H1 (cell line): Measurements from ENCODE around the gene AFG1L. TPM values are rescaled to one million over a fixed set of nuclear protein-coding genes. Genes with fewer than 3 reads are reported as not detected.

Experiments used
- CTCF ChIA-PET: fragments of 300-600 bp; sonication (Branson Sonifier 250); formaldehyde crosslinking; loops from one replicate; lab custom pipeline; 2021; ENCODE audit not compliant: partially characterized antibody; lab: Charles Lee
- POLR2A ChIA-PET: fragments of 300-600 bp; sonication (Branson Sonifier 250); formaldehyde crosslinking; loops from one replicate; lab custom pipeline; 2021; ENCODE audit warnings: inconsistent platforms; ENCODE audit not compliant: partially characterized antibody; lab: Charles Lee
- DNase-seq, 2 experiments: peaks; one replicate each; pipeline versions ENCODE4 v3.0.0 to v3.0.0-alpha.2; 2010 to 2022; ENCODE audit warnings: low spot score in 2 of 2, low read depth in 1 of 2, mixed read lengths in 1 of 2
- FAIRE-seq: peaks from 2 replicates; lab custom pipeline; 2011; peaks lifted over from hg19 to GRCh38; lab: Jason Lieb, UNC
- H2AFZ ChIP-seq: 2 replicates; pipeline ENCODE4 v1.8.1; 2012; ENCODE audit warnings: low read length, inconsistent platforms
- H2AK5ac ChIP-seq: 2 replicates; pipeline ENCODE4 v1.6.1; 2013; ENCODE audit warnings: low read depth, low read length
- H2BK120ac ChIP-seq: replicated peaks from 2 replicates; pipeline ENCODE3; 2013; ENCODE audit warnings: low read depth, low read length, inconsistent platforms
- H2BK12ac ChIP-seq: 2 replicates; pipeline ENCODE4 v1.6.1; 2013; ENCODE audit warnings: low read depth, low read length
- H2BK15ac ChIP-seq: 2 replicates; pipeline ENCODE4 v1.6.1; 2013; ENCODE audit warnings: low read length
- H2BK20ac ChIP-seq: 2 replicates; pipeline ENCODE4 v1.6.1; 2013; ENCODE audit warnings: low read length
- H2BK5ac ChIP-seq: 2 replicates; pipeline ENCODE4 v1.6.1; 2013; ENCODE audit warnings: low read depth, low read length
- H3K14ac ChIP-seq: 2 replicates; pipeline ENCODE4 v1.6.1; 2013; ENCODE audit warnings: inconsistent platforms; ENCODE audit not compliant: insufficient read length
- H3K18ac ChIP-seq: 2 replicates; pipeline ENCODE4 v1.6.1; 2013; ENCODE audit warnings: low read length; ENCODE audit errors: extremely low read depth
- H3K23ac ChIP-seq: 2 replicates; pipeline ENCODE4 v1.6.1; 2013; ENCODE audit warnings: inconsistent platforms; ENCODE audit not compliant: insufficient read length
- H3K23me2 ChIP-seq: 2 replicates; pipeline ENCODE4 v1.6.1; 2013; ENCODE audit warnings: low read depth, low read length
- H3K27ac ChIP-seq: 2 replicates; pipeline ENCODE4 v1.6.1; 2011; ENCODE audit warnings: low read depth, low read length, inconsistent platforms
- H3K27me3 ChIP-seq, 4 experiments: replicated peaks in 1 of 4; 1 replicate in 1 of 4; 2 replicates in 3 of 4; pipeline versions ENCODE4 v1.6.1 to v1.8.1; 2011 to 2013; ENCODE audit warnings: low read length in 3 of 4, mild to moderate bottlenecking in 3 of 4, inconsistent platforms in 2 of 4, mixed read lengths in 2 of 4, moderate library complexity in 1 of 4; ENCODE audit not compliant: control insufficient read depth in 3 of 4, insufficient read depth in 3 of 4; ENCODE audit errors: extremely low read depth in 1 of 4
- H3K36me3 ChIP-seq, 4 experiments: 2 replicates each; pipeline versions ENCODE4 v1.6.1 to v1.8.1; 2011 to 2013; ENCODE audit warnings: mild to moderate bottlenecking in 4 of 4, low read length in 3 of 4, moderate library complexity in 2 of 4, control low read depth in 1 of 4, inconsistent platforms in 1 of 4; ENCODE audit not compliant: insufficient read depth in 4 of 4, control insufficient read depth in 2 of 4
- H3K4ac ChIP-seq: replicated peaks from 2 replicates; pipeline ENCODE3; 2013; ENCODE audit warnings: low read length, low read depth, mixed read lengths, inconsistent platforms; ENCODE audit not compliant: insufficient read length
- H3K4me1 ChIP-seq, 4 experiments: replicated peaks in 1 of 4; 1 replicate in 1 of 4; 2 replicates in 3 of 4; pipeline versions ENCODE4 v1.6.1 to v1.8.1; 2011 to 2013; ENCODE audit warnings: low read length in 3 of 4, inconsistent platforms in 2 of 4, mixed read lengths in 1 of 4; ENCODE audit not compliant: insufficient read depth in 4 of 4, control insufficient read depth in 3 of 4
- H3K4me2 ChIP-seq, 2 experiments: 2 replicates each; pipeline versions ENCODE4 v1.6.1 to v1.8.1; 2011 to 2013; ENCODE audit warnings: low read depth in 2 of 2, low read length in 2 of 2, control low read depth in 1 of 2, inconsistent platforms in 1 of 2, mild to moderate bottlenecking in 1 of 2; ENCODE audit not compliant: insufficient read depth in 1 of 2
- H3K4me3 ChIP-seq, 4 experiments: fragments of 200-600, 300-600 bp in 1 of 4; sonication (generic), shearing (Covaris generic), sonication (Bioruptor Twin) in 1 of 4; 2 replicates each; pipeline versions ENCODE4 v1.5.1 to v1.8.1; 2011 to 2016; ENCODE audit warnings: low read length in 4 of 4, low read depth in 3 of 4, control low read depth in 2 of 4, inconsistent platforms in 2 of 4, mild to moderate bottlenecking in 2 of 4, mixed read lengths in 1 of 4, moderate library complexity in 1 of 4; ENCODE audit not compliant: insufficient read depth in 2 of 4; ENCODE audit errors: extremely low read depth in 1 of 4
- H3K56ac ChIP-seq: replicated peaks from 2 replicates; pipeline ENCODE3; 2013; ENCODE audit warnings: low read depth, mild to moderate bottlenecking, mixed read lengths, low read length, inconsistent platforms; ENCODE audit not compliant: insufficient read length
- H3K79me1 ChIP-seq: 2 replicates; pipeline ENCODE4 v1.6.1; 2013; ENCODE audit warnings: low read depth, low read length, control low read depth
- H3K79me2 ChIP-seq, 2 experiments: 2 replicates each; pipeline versions ENCODE4 v1.6.1 to v1.8.1; 2012 to 2013; ENCODE audit warnings: low read length in 2 of 2, mild to moderate bottlenecking in 2 of 2, inconsistent platforms in 1 of 2; ENCODE audit not compliant: insufficient read depth in 2 of 2, control insufficient read depth in 1 of 2
- H3K9ac ChIP-seq, 4 experiments: replicated peaks in 1 of 4; 1 replicate in 1 of 4; 2 replicates in 3 of 4; pipeline versions ENCODE4 v1.6.1 to v1.8.1; 2011 to 2013; ENCODE audit warnings: low read depth in 3 of 4, low read length in 3 of 4, control low read depth in 2 of 4, mild to moderate bottlenecking in 2 of 4, moderate library complexity in 2 of 4, inconsistent platforms in 1 of 4; ENCODE audit errors: extremely low read depth in 1 of 4
- H3K9me3 ChIP-seq, 2 experiments: 2 replicates each; pipeline versions ENCODE4 v1.6.1 to v1.8.1; 2012 to 2013; ENCODE audit warnings: mild to moderate bottlenecking in 2 of 2, moderate library complexity in 2 of 2, control low read depth in 1 of 2, inconsistent platforms in 1 of 2, low read depth in 1 of 2, low read length in 1 of 2, mixed read lengths in 1 of 2; ENCODE audit not compliant: insufficient read depth in 2 of 2
- H4K20me1 ChIP-seq, 2 experiments: replicated peaks in 1 of 2; 2 replicates each; pipeline versions ENCODE3 to v1.8.1; 2011 to 2013; ENCODE audit warnings: inconsistent platforms in 2 of 2, low read length in 2 of 2, mild to moderate bottlenecking in 1 of 2; ENCODE audit not compliant: insufficient read depth in 2 of 2, control insufficient read depth in 1 of 2
- H4K5ac ChIP-seq: 2 replicates; pipeline ENCODE4 v1.6.1; 2013; ENCODE audit warnings: low read length, low read depth, mixed read lengths, inconsistent platforms; ENCODE audit not compliant: insufficient read length
- H4K8ac ChIP-seq: 2 replicates; pipeline ENCODE4 v1.8.0; 2013; ENCODE audit warnings: mild to moderate bottlenecking, moderate library complexity, low read length, inconsistent platforms; ENCODE audit not compliant: insufficient read depth; ENCODE audit errors: extremely low read depth
- H4K91ac ChIP-seq: replicated peaks from 2 replicates; pipeline ENCODE3; 2013; ENCODE audit warnings: low read length, mixed read lengths, inconsistent platforms; ENCODE audit not compliant: insufficient read length
- BCL11A ChIP-seq, 2 experiments: IDR thresholded peaks; one replicate each; pipeline ENCODE4 v1.6.1; 2011; ENCODE audit warnings: low read depth in 2 of 2, low read length in 2 of 2, mild to moderate bottlenecking in 2 of 2
- CTBP2 ChIP-seq: IDR thresholded peaks from 2 replicates; pipeline ENCODE4 v1.7.0; 2011; ENCODE audit warnings: borderline replicate concordance, mild to moderate bottlenecking, moderate library complexity, mixed read lengths, low read length; ENCODE audit not compliant: insufficient read depth, insufficient read length
- PHF8 ChIP-seq: fragments of 200-600 bp; sonication (generic); conservative IDR thresholded peaks from 2 replicates; pipeline ENCODE4 v1.7.1; 2012; ENCODE audit warnings: low read depth, mild to moderate bottlenecking, inconsistent platforms, low read length, moderate library complexity
- SRF ChIP-seq: IDR thresholded peaks from 2 replicates; pipeline ENCODE4 v1.6.1; 2011; ENCODE audit warnings: mild to moderate bottlenecking, low read depth, low read length, moderate library complexity
- WGBS, 2 experiments: shearing (Covaris generic) in 1 of 2; methylation state at CpG; one replicate each; pipeline versions ENCODE4 v1.1.6 to v1.1.7; 2013 to 2015; ENCODE audit warnings: low lambda C conversion rate in 2 of 2, mixed read lengths in 2 of 2, inconsistent platforms in 1 of 2, low coverage in 1 of 2, missing lambda C conversion rate in 1 of 2; ENCODE audit not compliant: insufficient replicate concordance in 2 of 2, insufficient coverage in 1 of 2, insufficient read length in 1 of 2; ENCODE audit errors: extremely low coverage in 1 of 2, missing lambda C conversion rate in 1 of 2; 5-methylcytosine and 5-hydroxymethylcytosine counted together
- polyA plus RNA-seq, 7 experiments: library from polyadenylated mRNA; depleted of rRNA in 3 of 7; stranded (reverse) in 5 of 7; unstranded in 2 of 7; fragments of >200 nt in 5 of 7; fragments of 200-250 nt in 2 of 7; gene quantifications; 1 replicate in 5 of 7; 2 replicates in 1 of 7; 4 replicates in 1 of 7; pipeline versions ENCODE4 v1.2.1 to v1.2.3, GENCODE V29; 2011 to 2013; ENCODE audit warnings: missing spikeins in 2 of 7, mixed read lengths in 2 of 7
- total RNA-seq: library from RNA; stranded (reverse); fragmentation: NEBNext Ultra II Directional; extraction: Animal tissue kit (Norgen Biotek cat#: 25700); gene quantifications from 2 replicates; pipeline ENCODE4 v1.2.1, GENCODE V29; 2021

Gene AFG1L
- total and polyA plus RNA-seq, 2 of the 8 experiments (the other 6 are each of a cell fraction or from before 2014, with no cell fraction given): 0.98 to 5.7 TPM

DNA sequence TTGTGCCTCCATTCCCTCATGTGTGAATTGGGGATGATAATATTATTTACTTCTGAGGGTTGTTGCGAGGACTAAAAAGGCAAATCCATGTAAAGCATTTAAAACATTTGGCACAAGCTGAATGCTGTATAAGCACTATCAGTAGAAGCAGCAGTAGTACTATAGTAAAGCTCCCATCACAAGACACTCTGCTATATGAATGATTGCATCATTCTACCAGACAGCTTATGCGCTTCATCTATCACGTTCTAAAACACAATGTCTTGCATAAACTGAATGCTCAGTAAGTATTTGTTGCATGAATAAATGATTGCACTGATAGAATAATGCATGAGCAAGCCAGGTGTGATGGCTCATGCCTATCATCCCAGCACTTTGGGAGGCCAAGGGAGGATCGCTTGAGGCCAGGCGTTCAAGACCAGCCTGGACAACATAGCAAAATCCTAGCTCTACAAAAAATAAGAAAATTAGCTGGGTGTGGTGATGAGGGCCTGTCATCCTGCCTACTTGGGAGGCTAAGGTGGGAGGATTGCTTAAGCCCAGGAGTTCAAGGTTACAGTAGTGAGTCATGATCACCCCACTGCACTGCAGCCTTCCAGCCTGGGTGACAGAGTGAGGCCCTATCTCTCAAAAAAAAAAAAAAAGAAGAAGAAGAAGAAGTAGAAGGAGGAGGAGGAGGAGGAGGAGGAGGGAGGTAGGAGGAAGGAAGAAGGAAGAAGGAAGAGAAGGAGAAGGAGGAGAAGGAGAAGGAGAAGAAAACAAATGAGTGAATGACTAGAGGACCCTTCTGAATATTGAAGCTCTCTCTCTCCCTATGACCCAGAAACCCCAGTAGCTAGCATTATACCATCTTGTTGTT is 215.8 kb downstream of the AFG1L start:
- Histone ChIP-seq H3K9me3 (peaks cover 8 to 14% of the 10 kb centered on the region in 2 experiments; a peak in 3 of 4 replicates), H3K9ac (no peak overlapping the region), H3K79me1 (no peaks in the 10 kb centered on the region), H3K23me2 (no peaks in the 10 kb centered on the region), H4K91ac (no peak overlapping the region), H3K4ac (no peak overlapping the region), H3K14ac (no peak overlapping the region), H2BK12ac (no peak overlapping the region), H4K20me1 (no peaks in the 10 kb centered on the region), H3K79me2 (no peaks in the 10 kb centered on the region), H2AK5ac (no peak overlapping the region), H2BK20ac (no peak overlapping the region), H3K4me3 (no peak overlapping the region), H3K56ac (no peak overlapping the region), H2AFZ (no peak overlapping the region), H3K4me1 (no peaks in the 10 kb centered on the region; a peak in 1 of 7 replicates), H4K5ac (no peak overlapping the region), H2BK15ac (no peak overlapping the region)
- no peak for FAIRE-seq
- 91% methylated on average over 5 of the region's 5 CpGs; no CpG with 5 or more reads in 1 of the 2 experiments for whole genome bisulfite sequencing, 2 experiments
- no peak for DNase-seq
- ChIA-PET CTCF (interaction anchor here (1.0 to 2.7 kb wide), 4 partner anchors 11 to 19 kb away, joined by 3 to 7 read pairs (median 5); no protein-coding TSS in a partner anchor), POLR2A (no interaction called here)
- TF ChIP-seq PHF8 (no peak), CTBP2 (no peak), BCL11A (IDR thresholded peaks at IDR 0.05; ENCODE audit: low read depth in 2 of 2, low read length in 2 of 2) (no peak), SRF (no peak)
- TF ChIP-seq, all 59 proteins: peak for 0
- Histone ChIP-seq H3K18ac (no peak overlapping the region), H4K8ac (no peak overlapping the region), H3K27me3 (no peaks in the 10 kb centered on the region), H3K27ac (no peak overlapping the region), H3K36me3 (peaks cover 0 to 2% (median 0%) of the 10 kb centered on the region in 4 experiments; a peak in 1 of 8 replicates), H2BK120ac (no peak overlapping the region), H2BK5ac (no peak overlapping the region), H3K23ac (no peak overlapping the region), H3K4me2 (no peak overlapping the region)
